C1 segment of cervical spinal cord (tissue), 14 donors: Measurements from ENCODE around the gene IQCF5.
"Not testable (repeated sequence)": the region's sequence is repeated elsewhere in the genome, so short reads cannot be mapped to it uniquely, and the experiment has no call there.

ENCODE experiments used
- DNase-seq, 14 donors: peaks; one replicate each; lab custom pipeline; 2025; lab: John Stamatoyannopoulos, UW

Gene IQCF5

DNA sequence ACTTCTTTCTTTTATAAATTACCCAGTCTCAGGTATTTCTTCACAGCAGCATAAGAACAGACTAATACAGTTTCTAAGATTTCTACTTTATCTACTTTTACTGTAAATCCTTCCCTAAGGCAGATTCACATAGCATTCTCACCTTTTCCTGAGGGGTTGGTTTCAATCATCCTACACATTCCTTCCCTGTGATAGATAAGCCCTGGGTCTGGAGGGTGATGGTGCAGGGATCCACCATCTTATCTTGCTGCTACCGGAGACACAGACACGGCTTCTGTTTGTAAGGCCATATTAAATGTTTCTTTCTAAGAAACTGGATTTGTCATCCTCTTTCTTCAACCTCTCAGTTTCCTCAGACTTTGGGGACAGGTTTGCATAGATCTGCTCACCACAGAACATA, 6.1 kb downstream of the IQCF5 start:
- no peak for DNase-seq

DNA sequence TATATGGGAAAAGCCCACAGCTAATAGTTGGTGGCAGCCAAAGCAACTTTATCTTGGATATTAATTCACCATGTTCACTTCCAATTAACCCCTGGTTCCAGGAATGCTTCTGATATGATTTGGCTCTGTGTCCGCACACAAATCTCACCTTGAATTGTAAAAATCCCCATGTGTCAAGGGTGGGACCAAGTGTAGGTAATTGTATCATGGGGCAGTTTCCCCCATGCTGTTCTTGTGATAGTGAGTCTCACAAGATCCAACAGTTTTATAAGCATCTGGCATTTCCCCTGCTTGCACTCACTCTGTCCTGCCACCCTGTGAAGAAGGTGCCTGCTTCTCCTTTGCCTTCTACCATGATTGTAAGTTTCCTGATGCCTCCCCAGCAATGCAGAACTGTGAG, 6.5 kb downstream of the IQCF5 start:
- not testable (repeated sequence) for DNase-seq

DNA sequence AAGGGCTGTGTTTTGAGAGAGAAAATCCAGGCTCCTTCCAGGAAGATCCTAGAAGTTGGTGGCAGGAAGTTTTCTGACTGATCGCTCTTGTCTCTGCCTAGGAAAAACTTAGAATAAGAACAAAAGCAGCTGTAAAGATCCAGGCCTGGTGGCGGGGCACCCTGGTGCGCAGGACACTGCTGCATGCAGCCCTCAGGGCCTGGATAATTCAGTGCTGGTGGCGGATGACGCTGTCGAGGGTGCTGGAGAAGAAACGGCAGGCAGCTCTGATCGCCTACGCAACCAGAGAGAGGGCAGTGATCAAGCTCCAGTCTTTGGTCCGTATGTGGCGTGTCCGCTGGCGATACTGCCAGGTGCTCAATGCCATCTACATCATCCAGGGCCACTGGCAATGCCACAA, 12.5 kb downstream of the IQCF5 start:
- DNase-seq, result no peak

DNA sequence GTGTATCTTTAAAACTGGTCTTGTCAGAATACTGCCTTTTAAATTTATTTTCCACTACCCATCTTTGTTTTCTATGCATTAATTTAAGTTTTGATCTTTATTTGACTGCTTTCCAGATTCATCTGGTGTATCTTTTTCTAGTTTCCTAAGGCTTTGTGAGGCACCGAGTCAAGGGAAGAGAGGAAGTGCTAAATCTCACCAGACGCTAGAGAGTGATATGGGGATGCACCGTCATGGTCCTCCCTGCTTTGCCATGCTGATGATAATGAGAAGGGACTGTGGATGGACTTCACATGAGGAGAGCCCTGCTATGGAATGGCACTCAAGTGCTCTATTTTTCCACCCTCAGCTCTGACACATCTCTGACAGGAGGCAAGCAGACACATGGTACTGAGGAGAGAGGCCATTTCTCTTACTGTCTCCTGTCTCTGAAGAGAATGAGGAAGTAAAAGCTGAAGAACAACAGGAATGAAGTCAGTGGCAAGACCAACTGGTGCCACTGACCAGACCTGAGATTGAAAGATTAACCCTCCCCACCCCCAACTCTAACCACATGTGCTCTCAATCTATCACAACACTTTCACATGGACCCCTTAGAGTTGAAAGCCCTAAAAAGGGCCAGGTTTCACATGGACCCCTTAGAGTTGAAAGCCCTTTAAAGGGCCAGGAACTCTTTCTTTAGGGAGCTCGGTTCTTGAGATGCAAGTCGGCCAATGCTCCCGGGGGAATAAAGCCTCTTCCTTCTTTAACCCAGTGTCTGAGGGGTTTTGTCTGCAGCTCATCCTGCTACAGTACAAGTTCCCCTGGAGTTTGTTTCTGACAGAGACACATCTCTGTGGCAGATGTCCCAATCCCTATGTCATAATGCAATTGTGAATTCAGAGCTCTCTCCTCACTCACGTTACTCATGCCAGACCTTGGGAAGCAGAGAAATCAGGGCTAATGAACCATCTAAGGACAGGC, 14.4 kb downstream of the IQCF5 start, which contains the start of gene IQCF2:
IQCF2 (plus strand) TSS at position 913 of the 963 bp plus-strand sequence. CDS start 52 bp downstream, outside the sequence.
- DNase-seq, result no peak

DNA sequence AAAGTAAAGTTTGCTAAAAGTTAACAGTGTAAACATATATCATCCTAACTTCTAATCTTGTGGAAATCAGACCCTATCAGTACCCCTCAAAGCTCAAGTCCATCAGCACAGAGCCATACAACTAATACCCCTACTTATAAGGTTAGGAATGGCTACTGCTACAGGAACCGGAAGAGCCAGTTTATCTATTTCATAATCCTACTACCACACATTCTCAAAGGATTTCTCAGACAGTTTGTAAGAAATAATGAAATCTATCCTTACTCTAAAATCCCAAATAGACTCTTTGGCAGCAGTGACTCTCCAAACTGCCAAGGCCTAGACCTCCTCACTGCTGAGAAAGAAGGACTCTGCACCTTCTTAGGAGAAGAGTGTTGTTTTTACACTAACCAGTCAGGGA, 20.0 kb downstream of the IQCF5 start:
- DNase-seq, result not testable (repeated sequence)

DNA sequence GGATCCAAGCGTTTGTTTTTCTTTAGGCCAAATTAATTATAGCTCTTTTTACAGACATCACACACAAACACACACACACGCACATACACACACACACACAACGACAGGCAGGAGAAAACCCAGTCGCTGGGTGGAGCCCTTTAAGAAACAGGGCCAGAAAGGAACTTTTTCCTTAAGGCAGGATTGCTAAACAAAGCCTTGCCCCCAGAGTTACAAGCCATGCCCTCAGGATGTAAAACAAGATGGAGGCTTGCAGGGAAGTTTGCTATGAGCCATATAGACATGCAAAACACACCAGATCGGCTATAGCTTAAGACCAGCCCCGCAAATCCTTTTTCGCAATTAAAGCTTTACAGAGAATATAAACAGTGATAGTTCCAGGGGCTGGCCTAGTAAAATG, 30.3 kb downstream of the IQCF5 start:
- DNase-seq, result no peak

DNA sequence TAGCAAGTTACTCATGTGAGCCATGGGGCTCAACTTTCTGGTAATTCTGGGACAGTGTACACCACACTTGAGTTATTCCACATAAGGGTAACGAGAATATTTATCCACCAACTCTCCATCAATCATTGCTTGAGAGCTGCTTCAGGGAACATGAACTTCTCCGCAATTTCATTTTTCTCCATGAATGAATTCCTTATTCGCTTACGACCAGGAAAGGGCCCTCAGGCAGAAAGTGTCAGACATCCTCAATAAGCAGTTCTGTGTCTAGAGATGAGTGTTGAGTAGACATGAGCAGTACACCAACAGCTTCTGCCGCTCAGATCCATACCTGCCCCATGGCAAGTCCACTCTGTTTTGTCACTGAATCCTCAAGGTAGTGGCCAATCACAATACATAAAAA, 38.8 kb downstream of the IQCF5 start:
- no peak for DNase-seq

DNA sequence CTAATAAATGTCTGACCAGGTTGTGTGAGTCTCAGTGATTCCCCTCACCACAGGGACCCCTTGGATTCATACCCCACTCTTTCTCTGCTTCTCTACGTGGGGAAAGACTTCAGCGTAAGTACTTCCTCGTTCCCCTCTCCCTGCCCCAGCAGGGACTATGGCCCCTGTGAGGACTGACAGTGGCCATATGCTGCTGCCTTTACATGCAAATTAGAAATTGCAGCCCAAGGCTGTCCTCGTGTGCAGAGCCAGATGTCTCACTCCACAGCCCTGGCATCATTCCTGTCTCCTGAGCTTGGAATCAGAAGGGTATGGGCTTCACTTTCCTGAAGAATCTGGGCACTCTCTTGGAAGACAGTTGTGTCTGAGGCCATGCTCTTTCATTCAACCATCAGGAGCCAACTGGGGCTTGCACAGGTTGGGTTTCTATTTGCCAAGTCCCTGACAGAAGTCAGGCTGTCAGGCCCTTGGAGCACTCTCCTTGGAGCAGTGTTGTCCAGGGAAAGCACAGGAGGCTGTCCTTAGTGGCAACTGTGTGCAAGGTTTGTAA, 44.5 kb downstream of the IQCF5 start:
- DNase-seq, result peak in 1 of 14 donors; percentile 10

DNA sequence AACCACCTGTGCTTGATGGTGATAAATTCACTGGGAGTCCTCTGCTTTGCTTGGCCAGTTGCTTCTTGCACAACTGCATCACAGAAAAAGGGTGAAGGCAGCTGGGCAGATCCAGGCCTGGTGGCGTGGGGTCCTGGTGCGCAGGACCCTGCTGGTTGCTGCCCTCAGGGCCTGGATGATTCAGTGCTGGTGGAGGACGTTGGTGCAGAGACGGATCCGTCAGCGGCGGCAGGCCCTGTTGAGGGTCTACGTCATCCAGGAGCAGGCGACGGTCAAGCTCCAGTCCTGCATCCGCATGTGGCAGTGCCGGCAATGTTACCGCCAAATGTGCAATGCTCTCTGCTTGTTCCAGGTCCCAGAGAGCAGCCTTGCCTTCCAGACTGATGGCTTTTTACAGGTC, 45.1 kb downstream of the IQCF5 start:
- no peak for DNase-seq

DNA sequence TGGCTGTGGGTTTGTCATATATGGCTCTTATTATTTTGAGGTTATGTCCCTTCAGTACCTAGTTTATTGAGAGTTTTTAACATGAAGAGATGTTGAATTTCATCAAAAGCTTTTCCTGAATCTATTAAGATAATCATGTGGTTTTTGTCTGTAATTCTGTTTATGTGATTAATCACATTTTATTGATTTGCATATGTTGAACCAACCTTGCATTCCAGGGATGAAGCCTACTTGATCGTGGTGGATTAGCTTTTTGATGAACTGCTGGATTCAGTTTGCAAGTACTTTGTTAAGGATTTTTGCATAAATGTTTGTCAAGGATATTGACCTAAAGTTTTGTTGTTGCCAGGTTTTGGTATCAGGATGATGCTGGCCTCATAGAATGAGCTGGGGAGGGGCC, 47.1 kb downstream of the IQCF5 start:
- no peak for DNase-seq
